ENCODE measurements around the gene RDH11.

Gene RDH11

DNA sequence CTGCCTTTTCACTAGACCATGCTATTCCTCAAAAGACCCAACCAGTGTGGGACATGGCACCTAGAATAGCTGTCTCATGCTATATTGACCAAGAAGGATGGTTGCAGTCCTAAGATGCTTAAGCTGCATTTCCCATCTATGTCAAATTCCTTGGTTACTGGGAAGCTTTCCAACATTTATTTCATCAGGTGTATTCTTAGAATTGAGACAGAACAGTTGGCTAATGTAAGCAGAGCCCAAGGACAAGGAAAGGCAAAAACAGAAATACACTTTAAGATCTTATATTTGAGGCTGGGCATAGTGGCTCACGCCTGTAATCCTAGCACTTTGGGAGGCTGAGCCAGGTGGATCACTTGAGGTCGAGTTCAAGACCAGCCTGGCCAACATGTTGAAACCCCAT lies 51.1 kb downstream of the RDH11 start:
- no peak overlapping the region for H3K4me3 ChIP-seq (ENCODE audit: low read length, poor library complexity, severe bottlenecking)
- no peak overlapping the region for H3K4me2 ChIP-seq (ENCODE audit: low read depth, low read length, poor library complexity, severe bottlenecking)
- H3K36me3 ChIP-seq (ENCODE audit: insufficient read depth, low read length): peaks cover 17% of the 10 kb centered on the region; the same call in 1 of the 2 replicates
- H3K27me3 ChIP-seq (ENCODE audit: insufficient read depth, low read length, poor library complexity, severe bottlenecking): no peaks in the 10 kb centered on the region
- no peak overlapping the region for H3K9ac ChIP-seq (ENCODE audit: low read depth, low read length, poor library complexity, severe bottlenecking)
- peaks cover 4% of the 10 kb centered on the region for H3K4me1 ChIP-seq (ENCODE audit: insufficient read depth, low read length, poor library complexity, severe bottlenecking)
- H3K79me2 ChIP-seq (ENCODE audit: insufficient read depth, low read length): no peaks in the 10 kb centered on the region
- no peaks in the 10 kb centered on the region for H3K9me3 ChIP-seq (ENCODE audit: insufficient read depth, low read depth, low read length)
- H2AFZ ChIP-seq (ENCODE audit: low read length): no peak overlapping the region
- no peaks in the 10 kb centered on the region for H3F3A ChIP-seq (ENCODE audit: low read depth)
- H4K20me1 ChIP-seq (ENCODE audit: insufficient read depth, low read length, poor library complexity, severe bottlenecking): no peaks in the 10 kb centered on the region
- H3K9me2 ChIP-seq (replicated peaks; ENCODE audit: low read depth, low read length): no peaks in the 10 kb centered on the region
- no peak for TF ChIP-seq EZH2phosphoT487 (IDR thresholded peaks at IDR 0.05; ENCODE audit: borderline replicate concordance)
- no peak for TF ChIP-seq CTCF (conservative IDR thresholded peaks at IDR 0.05; ENCODE audit: low read length)

- H3K4me1 ChIP-seq (ENCODE audit: insufficient read depth, low read length, poor library complexity, severe bottlenecking): peaks cover 4% of the 10 kb centered on the region
- H3K9ac ChIP-seq (ENCODE audit: low read depth, low read length, poor library complexity, severe bottlenecking): no peak overlapping the region
- no peaks in the 10 kb centered on the region for H3K9me3 ChIP-seq (ENCODE audit: insufficient read depth, low read depth, low read length)
- H3K79me2 ChIP-seq (ENCODE audit: insufficient read depth, low read length): no peaks in the 10 kb centered on the region
- H3K27me3 ChIP-seq (ENCODE audit: insufficient read depth, low read length, poor library complexity, severe bottlenecking): no peaks in the 10 kb centered on the region
- no peaks in the 10 kb centered on the region for H3F3A ChIP-seq (ENCODE audit: low read depth)
- H2AFZ ChIP-seq (ENCODE audit: low read length): no peak overlapping the region
- H3K9me2 ChIP-seq (replicated peaks; ENCODE audit: low read depth, low read length): no peaks in the 10 kb centered on the region
- H3K36me3 ChIP-seq (ENCODE audit: insufficient read depth, low read length): peaks cover 11% of the 10 kb centered on the region; the same call in 1 of the 2 replicates
- H3K4me3 ChIP-seq (ENCODE audit: low read length, poor library complexity, severe bottlenecking): no peak overlapping the region
- no peaks in the 10 kb centered on the region for H4K20me1 ChIP-seq (ENCODE audit: insufficient read depth, low read length, poor library complexity, severe bottlenecking)
- TF ChIP-seq EZH2phosphoT487 (IDR thresholded peaks at IDR 0.05; ENCODE audit: borderline replicate concordance) (no peak), CTCF (conservative IDR thresholded peaks at IDR 0.05; ENCODE audit: low read length) (no peak)
- H3K4me2 ChIP-seq (ENCODE audit: low read depth, low read length, poor library complexity, severe bottlenecking): no peak overlapping the region
Measured at GRCh38 chr14:67643713-67644112, 51.9 kb downstream of the RDH11 start.

- Histone ChIP-seq H3K4me1 (ENCODE audit: insufficient read depth, low read length, poor library complexity, severe bottlenecking) (peaks cover 4% of the 10 kb centered on the region), H3F3A (ENCODE audit: low read depth) (no peaks in the 10 kb centered on the region), H3K27me3 (ENCODE audit: insufficient read depth, low read length, poor library complexity, severe bottlenecking) (no peaks in the 10 kb centered on the region), H2AFZ (ENCODE audit: low read length) (no peak overlapping the region), H3K36me3 (ENCODE audit: insufficient read depth, low read length) (peaks cover 8% of the 10 kb centered on the region; the same call in 1 of the 2 replicates), H4K20me1 (ENCODE audit: insufficient read depth, low read length, poor library complexity, severe bottlenecking) (no peaks in the 10 kb centered on the region), H3K9ac (ENCODE audit: low read depth, low read length, poor library complexity, severe bottlenecking) (no peak overlapping the region), H3K9me3 (ENCODE audit: insufficient read depth, low read depth, low read length) (no peaks in the 10 kb centered on the region), H3K4me2 (ENCODE audit: low read depth, low read length, poor library complexity, severe bottlenecking) (no peak overlapping the region), H3K79me2 (ENCODE audit: insufficient read depth, low read length) (no peaks in the 10 kb centered on the region), H3K9me2 (replicated peaks; ENCODE audit: low read depth, low read length) (no peaks in the 10 kb centered on the region), H3K4me3 (ENCODE audit: low read length, poor library complexity, severe bottlenecking) (no peak overlapping the region)
- TF ChIP-seq CTCF (conservative IDR thresholded peaks at IDR 0.05; ENCODE audit: low read length) (no peak), EZH2phosphoT487 (IDR thresholded peaks at IDR 0.05; ENCODE audit: borderline replicate concordance) (no peak)
Measured at GRCh38 chr14:67641902-67642749, 53.4 kb downstream of the RDH11 start.
